H9 (cell line): ENCODE results near the gene MYO5B. TPM values are rescaled to one million over a fixed set of nuclear protein-coding genes. Genes with fewer than 3 reads are reported as not detected.

Experiments
- DNase-seq: peaks from one replicate; pipeline ENCODE4 v3.0.0-alpha.2; 2017
- H2AFZ ChIP-seq: one replicate; pipeline ENCODE4 v1.6.1; 2013; ENCODE audit warnings: mild to moderate bottlenecking, low read length, control low read depth, moderate library complexity
- H2AK5ac ChIP-seq: 2 replicates; pipeline ENCODE4 v1.6.1; 2013; ENCODE audit warnings: low read length, control low read depth, mixed read lengths; ENCODE audit not compliant: insufficient read length
- H2BK120ac ChIP-seq: one replicate; pipeline ENCODE4 v1.6.1; 2013; ENCODE audit warnings: low read depth, mild to moderate bottlenecking, low read length, control low read depth, inconsistent platforms; ENCODE audit not compliant: poor library complexity, severe bottlenecking
- H2BK12ac ChIP-seq: 2 replicates; pipeline ENCODE4 v1.6.1; 2013; ENCODE audit warnings: low read length, control low read depth, mixed read lengths, low read depth; ENCODE audit not compliant: insufficient read length
- H2BK15ac ChIP-seq: 2 replicates; pipeline ENCODE4 v1.6.1; 2013; ENCODE audit warnings: low read depth, low read length, control low read depth
- H2BK20ac ChIP-seq: one replicate; pipeline ENCODE4 v1.6.1; 2013; ENCODE audit warnings: low read depth, mild to moderate bottlenecking, low read length, control low read depth, inconsistent platforms; ENCODE audit not compliant: poor library complexity, severe bottlenecking
- H2BK5ac ChIP-seq: 2 replicates; pipeline ENCODE4 v1.6.1; 2013; ENCODE audit warnings: low read length, control low read depth, mixed read lengths; ENCODE audit not compliant: insufficient read length
- H3K14ac ChIP-seq: 2 replicates; pipeline ENCODE4 v1.6.1; 2013; ENCODE audit warnings: low read length, control low read depth; ENCODE audit not compliant: insufficient read depth
- H3K18ac ChIP-seq: 2 replicates; pipeline ENCODE4 v1.6.1; 2013; ENCODE audit warnings: low read depth, mild to moderate bottlenecking, mixed read lengths, low read length, control low read depth; ENCODE audit not compliant: insufficient read length
- H3K23ac ChIP-seq: 2 replicates; pipeline ENCODE4 v1.6.1; 2013; ENCODE audit warnings: low read length, control low read depth, mixed read lengths, low read depth; ENCODE audit not compliant: insufficient read length
- H3K23me2 ChIP-seq: 2 replicates; pipeline ENCODE4 v1.6.1; 2013; ENCODE audit warnings: low read depth, mild to moderate bottlenecking, mixed read lengths, low read length, control low read depth; ENCODE audit not compliant: insufficient read length, poor library complexity, severe bottlenecking
- H3K27ac ChIP-seq: 2 replicates; pipeline ENCODE4 v1.5.1; 2013; ENCODE audit warnings: low read length, control low read depth, mixed read lengths, low read depth; ENCODE audit not compliant: insufficient read length
- H3K27me3 ChIP-seq: 2 replicates; pipeline ENCODE4 v1.6.1; 2013; ENCODE audit warnings: low read length, control low read depth, inconsistent platforms; ENCODE audit not compliant: insufficient read depth
- H3K4ac ChIP-seq: 2 replicates; pipeline ENCODE4 v1.6.1; 2013; ENCODE audit warnings: low read depth, mild to moderate bottlenecking, control low read depth, inconsistent platforms, low read length, moderate library complexity
- H3K4me1 ChIP-seq: 2 replicates; pipeline ENCODE4 v1.6.1; 2013; ENCODE audit warnings: low read length, control low read depth, inconsistent platforms; ENCODE audit not compliant: insufficient read depth
- H3K4me2 ChIP-seq: 2 replicates; pipeline ENCODE4 v1.6.1; 2013; ENCODE audit warnings: low read length, control low read depth, mixed read lengths; ENCODE audit not compliant: insufficient read length, insufficient read depth
- H3K56ac ChIP-seq: 2 replicates; pipeline ENCODE4 v1.6.1; 2013; ENCODE audit warnings: low read depth, mild to moderate bottlenecking, mixed read lengths, low read length, control low read depth; ENCODE audit not compliant: insufficient read length
- H3K79me1 ChIP-seq: 2 replicates; pipeline ENCODE4 v1.6.1; 2013; ENCODE audit warnings: low read depth, mild to moderate bottlenecking, moderate library complexity, low read length, control low read depth, inconsistent platforms; ENCODE audit not compliant: insufficient read depth, poor library complexity, severe bottlenecking
- H3K79me2 ChIP-seq: 2 replicates; pipeline ENCODE4 v1.6.1; 2013; ENCODE audit warnings: low read length, control low read depth, inconsistent platforms; ENCODE audit not compliant: insufficient read depth
- H3K9ac ChIP-seq: 2 replicates; pipeline ENCODE4 v1.6.1; 2013; ENCODE audit warnings: low read length, control low read depth, mixed read lengths; ENCODE audit not compliant: insufficient read length; ENCODE audit errors: extremely low read depth
- H3K9me3 ChIP-seq: one replicate; pipeline ENCODE4 v1.6.1; 2013; ENCODE audit warnings: low read depth, low read length, inconsistent platforms; ENCODE audit not compliant: control insufficient read depth
- H3T11ph ChIP-seq: one replicate; pipeline ENCODE4 v1.6.1; 2013; ENCODE audit warnings: mild to moderate bottlenecking, low read length, control low read depth, inconsistent platforms
- H4K20me1 ChIP-seq: one replicate; pipeline ENCODE4 v1.6.1; 2013; ENCODE audit not compliant: control insufficient read depth, insufficient read length, insufficient read depth
- H4K5ac ChIP-seq: 2 replicates; pipeline ENCODE4 v1.6.1; 2013; ENCODE audit warnings: low read depth, mild to moderate bottlenecking, mixed read lengths, low read length, control low read depth; ENCODE audit not compliant: insufficient read length
- H4K8ac ChIP-seq: replicated peaks from 2 replicates; pipeline ENCODE4 v1.6.1; 2013; ENCODE audit warnings: low read length, control low read depth, mixed read lengths, low read depth; ENCODE audit not compliant: insufficient read length
- H4K91ac ChIP-seq: 2 replicates; pipeline ENCODE4 v1.6.1; 2013; ENCODE audit warnings: low read depth, mild to moderate bottlenecking, moderate library complexity, mixed read lengths, low read length, control low read depth; ENCODE audit not compliant: insufficient read length
- H3K27ac Mint-ChIP-seq, 3 experiments: 2 replicates in 2 of 3; 3 replicates in 1 of 3; pipeline ENCODE4 v1.8.0; 2020 to 2021; ENCODE audit warnings: mixed read lengths in 3 of 3, mild to moderate bottlenecking in 1 of 3, moderate library complexity in 1 of 3
- H3K27me3 Mint-ChIP-seq: 2 replicates; pipeline ENCODE4 v1.8.0; 2021; ENCODE audit warnings: low read depth, mild to moderate bottlenecking, moderate library complexity, mixed read lengths
- H3K36me3 Mint-ChIP-seq, 3 experiments: 2 replicates in 2 of 3; 3 replicates in 1 of 3; pipeline ENCODE4 v1.8.0; 2020 to 2021; ENCODE audit warnings: low read depth in 3 of 3, mixed read lengths in 3 of 3; ENCODE audit not compliant: insufficient read depth in 1 of 3
- H3K4me1 Mint-ChIP-seq, 2 experiments: 2 replicates each; pipeline ENCODE4 v1.8.0; 2020; ENCODE audit warnings: mixed read lengths in 2 of 2
- H3K4me3 Mint-ChIP-seq, 2 experiments: 2 replicates in 1 of 2; 3 replicates in 1 of 2; pipeline ENCODE4 v1.8.0; 2020 to 2021; ENCODE audit warnings: mild to moderate bottlenecking in 2 of 2, mixed read lengths in 2 of 2, moderate library complexity in 1 of 2
- H3K9me3 Mint-ChIP-seq, 2 experiments: 2 replicates in 1 of 2; 3 replicates in 1 of 2; pipeline ENCODE4 v1.8.0; 2020; ENCODE audit warnings: mild to moderate bottlenecking in 2 of 2, mixed read lengths in 2 of 2, moderate library complexity in 1 of 2
- CTCF ChIP-seq: fragments of 200-600 bp; sonication (generic); conservative IDR thresholded peaks from 3 replicates; pipeline ENCODE4 v1.8.0; 2021; ENCODE audit warnings: antibody characterized with exemption, mild to moderate bottlenecking
- WGBS: extraction: QIAGEN DNeasy Blood & Tissue Kit; methylation state at CpG from one replicate; pipeline ENCODE4 v1.1.7; 2013; ENCODE audit warnings: missing lambda C conversion rate, low lambda C conversion rate, mixed read lengths; ENCODE audit not compliant: insufficient read length; ENCODE audit errors: extremely low coverage; 5-methylcytosine and 5-hydroxymethylcytosine counted together
- total RNA-seq: library from RNA; stranded (reverse); gene quantifications from 2 replicates; pipeline ENCODE4 v1.2.1, GENCODE V29; 2021

Gene MYO5B
- total RNA-seq, 1 experiment from 2014 or later, result 9.3 TPM

GRCh38 chr18:49944663-49945062, 250.3 kb downstream of the MYO5B start:
- Histone ChIP-seq H3K9me3 (no peaks in the 10 kb centered on the region), H2BK15ac (no peak overlapping the region), H3K4me2 (no peak overlapping the region), H2BK20ac (no peak overlapping the region), H3K23ac (no peak overlapping the region), H3K14ac (no peak overlapping the region), H3T11ph (no peak overlapping the region), H4K20me1 (no peaks in the 10 kb centered on the region), H3K23me2 (no peaks in the 10 kb centered on the region), H3K27ac (no peak overlapping the region), H2AK5ac (no peak overlapping the region), H3K9ac (no peak overlapping the region), H2BK12ac (no peak overlapping the region), H2BK5ac (no peak overlapping the region), H2AFZ (no peak overlapping the region), H4K91ac (no peak overlapping the region), H3K18ac (no peak overlapping the region), H4K8ac (no peak overlapping the region), H4K5ac (no peak overlapping the region), H3K4ac (no peak overlapping the region), H3K79me2 (no peaks in the 10 kb centered on the region), H3K4me1 (no peaks in the 10 kb centered on the region), H3K27me3 (no peaks in the 10 kb centered on the region), H3K56ac (no peak overlapping the region), H2BK120ac (no peak overlapping the region), H3K79me1 (no peaks in the 10 kb centered on the region)
- DNase-seq, result peak; percentile 40
- Mint-ChIP-seq H3K4me3 (no peak overlapping the region), H3K4me1 (peaks cover 4 to 9% of the 10 kb centered on the region in 2 experiments), H3K27ac (no peak overlapping the region), H3K36me3 (no peaks in the 10 kb centered on the region), H3K9me3 (no peaks in the 10 kb centered on the region), H3K27me3 (no peaks in the 10 kb centered on the region; the same call in 1 of the 2 replicates)
- WGBS, result no CpG with 5 or more reads among the region's 8 CpGs
- peak; percentile 33; the same call in 2 of the 3 replicates for TF ChIP-seq CTCF
